CD14-positive monocyte (primary cell): ENCODE results near the gene MYOZ2. TPM values are rescaled to one million over a fixed set of nuclear protein-coding genes. Genes with fewer than 3 reads are reported as not detected.

Experiments used
- DNase-seq, 3 donors: peaks; one replicate each; pipeline ENCODE4 v3.0.0-alpha.2; 2011 to 2022
- H2AFZ ChIP-seq: 2 replicates; pipeline ENCODE4 v1.6.0; 2012; ENCODE audit warnings: mild to moderate bottlenecking, low read depth, low read length, inconsistent platforms; ENCODE audit not compliant: insufficient read depth, poor library complexity, severe bottlenecking
- H3K27ac ChIP-seq, 2 donors: 1 replicate in 1 of 2; 2 replicates in 1 of 2; pipeline ENCODE4 v1.5.1; 2012 to 2013; ENCODE audit warnings: low read length in 2 of 2, control low read depth in 1 of 2, inconsistent platforms in 1 of 2, low read depth in 1 of 2, mild to moderate bottlenecking in 1 of 2
- H3K27me3 ChIP-seq, 2 donors: one replicate each; pipeline versions ENCODE4 v1.6.0 to v1.6.1; 2011 to 2013; ENCODE audit warnings: low read length in 2 of 2; ENCODE audit not compliant: control insufficient read depth in 2 of 2, insufficient read depth in 2 of 2
- H3K36me3 ChIP-seq, 2 donors: replicated peaks in 1 of 2; 1 replicate in 1 of 2; 2 replicates in 1 of 2; pipeline versions ENCODE4 v1.5.1 to v1.6.1; 2012 to 2013; ENCODE audit warnings: low read length in 2 of 2, control low read depth in 1 of 2, inconsistent platforms in 1 of 2, mild to moderate bottlenecking in 1 of 2; ENCODE audit not compliant: insufficient read depth in 2 of 2, control insufficient read depth in 1 of 2
- H3K4me1 ChIP-seq, 2 donors: 1 replicate in 1 of 2; 2 replicates in 1 of 2; pipeline versions ENCODE4 v1.5.1 to v1.6.1; 2012 to 2013; ENCODE audit warnings: low read length in 2 of 2, control low read depth in 1 of 2, inconsistent platforms in 1 of 2, mild to moderate bottlenecking in 1 of 2, moderate library complexity in 1 of 2; ENCODE audit not compliant: insufficient read depth in 2 of 2, control insufficient read depth in 1 of 2
- H3K4me2 ChIP-seq: replicated peaks from 2 replicates; pipeline ENCODE3; 2012; ENCODE audit warnings: low read length, moderate library complexity, mild to moderate bottlenecking; ENCODE audit not compliant: poor library complexity, severe bottlenecking; ENCODE audit errors: extremely low read depth
- H3K4me3 ChIP-seq, 3 experiments: fragments of 200-600 bp in 1 of 3; sonication (generic) in 1 of 3; replicated peaks in 1 of 3; 1 replicate in 2 of 3; 2 replicates in 1 of 3; pipeline ENCODE4 v1.5.1; 2011 to 2013; ENCODE audit warnings: low read length in 3 of 3, mild to moderate bottlenecking in 3 of 3, control low read depth in 2 of 3, low read depth in 2 of 3, inconsistent platforms in 1 of 3, moderate library complexity in 1 of 3
- H3K79me2 ChIP-seq: 2 replicates; pipeline ENCODE4 v1.6.0; 2012; ENCODE audit warnings: mild to moderate bottlenecking, control low read depth, inconsistent platforms, low read length, moderate library complexity; ENCODE audit not compliant: insufficient read depth
- H3K9ac ChIP-seq: 2 replicates; pipeline ENCODE4 v1.6.0; 2017; ENCODE audit warnings: low read length, mild to moderate bottlenecking; ENCODE audit not compliant: insufficient read depth, poor library complexity, severe bottlenecking
- H3K9me3 ChIP-seq, 2 donors: replicated peaks in 1 of 2; 1 replicate in 1 of 2; 2 replicates in 1 of 2; pipeline versions ENCODE4 v1.5.1 to v1.6.1; 2012 to 2013; ENCODE audit warnings: low read length in 2 of 2, control low read depth in 1 of 2; ENCODE audit not compliant: control insufficient read depth in 1 of 2, insufficient read depth in 1 of 2
- H4K20me1 ChIP-seq: 2 replicates; pipeline ENCODE4 v1.6.0; 2012; ENCODE audit warnings: mild to moderate bottlenecking, low read length, control low read depth, moderate library complexity; ENCODE audit not compliant: insufficient read depth
- H3K27ac Mint-ChIP-seq, 7 donors: one replicate each; pipeline ENCODE4 v1.8.0; 2020; ENCODE audit warnings: mild to moderate bottlenecking in 7 of 7, mixed read lengths in 7 of 7, moderate library complexity in 6 of 7, inconsistent platforms in 2 of 7
- H3K27me3 Mint-ChIP-seq, 3 donors: one replicate each; pipeline ENCODE4 v1.8.0; 2021 to 2022; ENCODE audit warnings: low read depth in 3 of 3, mild to moderate bottlenecking in 3 of 3, mixed read lengths in 3 of 3, moderate library complexity in 3 of 3, inconsistent platforms in 1 of 3
- H3K36me3 Mint-ChIP-seq, 2 donors: one replicate each; pipeline ENCODE4 v1.8.0; 2020; ENCODE audit warnings: mixed read lengths in 2 of 2, inconsistent platforms in 1 of 2, mild to moderate bottlenecking in 1 of 2
- H3K4me1 Mint-ChIP-seq: one replicate; pipeline ENCODE4 v1.8.0; 2020; ENCODE audit warnings: mild to moderate bottlenecking, mixed read lengths
- H3K4me3 Mint-ChIP-seq, 2 donors: one replicate each; pipeline ENCODE4 v1.8.0; 2020; ENCODE audit warnings: mild to moderate bottlenecking in 2 of 2, mixed read lengths in 2 of 2, moderate library complexity in 1 of 2
- H3K9me3 Mint-ChIP-seq, 7 donors: one replicate each; pipeline ENCODE4 v1.8.0; 2020 to 2022; ENCODE audit warnings: mixed read lengths in 7 of 7, mild to moderate bottlenecking in 6 of 7, moderate library complexity in 6 of 7, inconsistent platforms in 2 of 7
- WGBS: methylation state at CpG from one replicate; pipeline ENCODE4 v1.1.5; 2013; ENCODE audit warnings: missing lambda C conversion rate; ENCODE audit not compliant: insufficient coverage; 5-methylcytosine and 5-hydroxymethylcytosine counted together
- intact Hi-C, 2 donors: fragments of 100-400 bp; cut with micrococcal nuclease; formaldehyde crosslinking; loops; one replicate each; pipeline versions ENCODE4 v1.15.0 to v1.15.1; 2023
- polyA plus RNA-seq, 3 donors: library from polyadenylated mRNA; depleted of rRNA in 1 of 3; unstranded in 2 of 3; stranded (reverse) in 1 of 3; fragments of 300-500 nt in 2 of 3; fragments of >200 nt in 1 of 3; fragmentation: Illumina TruSeq in 2 of 3; gene quantifications; 1 replicate in 2 of 3; 2 replicates in 1 of 3; pipeline ENCODE4 v1.2.3, GENCODE V29; 2012 to 2021
- TF ChIP-seq, protein P1 (sequence below): fragments of 200-600 bp; IDR thresholded peaks from one replicate; pipeline ENCODE4 v1.8.0; 2022; ENCODE audit warnings: antibody characterized with exemption, mild to moderate bottlenecking

The MYOZ2 gene
- polyA plus RNA-seq, 3 donors = not detected

DNA sequence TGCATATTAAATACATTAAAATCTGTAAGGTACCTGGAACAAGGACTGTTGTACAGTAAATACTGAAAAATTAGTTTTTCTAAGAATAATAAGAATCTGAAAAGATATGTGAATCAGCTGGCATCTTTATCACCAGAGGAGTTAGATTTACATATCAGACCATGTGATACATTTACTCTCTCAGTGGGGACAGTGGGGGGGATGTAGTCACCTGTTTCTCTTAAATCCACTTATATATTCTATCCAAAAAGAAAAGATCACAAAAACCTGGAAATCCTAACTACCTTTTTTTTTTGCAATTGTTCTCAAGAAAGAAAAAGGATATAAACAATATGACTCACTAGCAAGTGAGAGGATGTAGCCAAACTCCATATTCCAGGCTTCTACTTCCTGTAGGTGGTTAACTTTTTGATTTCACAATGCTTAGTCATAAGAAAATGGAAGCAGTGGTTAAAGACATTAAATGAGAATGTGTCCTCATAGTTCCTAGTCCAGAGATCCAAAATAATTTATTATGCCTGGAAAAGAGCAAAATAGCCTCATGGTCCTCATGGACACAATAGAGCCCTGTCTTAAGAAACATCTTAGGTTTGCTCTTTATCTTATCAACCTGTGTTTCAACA is 22.5 kb upstream of the MYOZ2 start:
- TF ChIP-seq, protein P1, sequence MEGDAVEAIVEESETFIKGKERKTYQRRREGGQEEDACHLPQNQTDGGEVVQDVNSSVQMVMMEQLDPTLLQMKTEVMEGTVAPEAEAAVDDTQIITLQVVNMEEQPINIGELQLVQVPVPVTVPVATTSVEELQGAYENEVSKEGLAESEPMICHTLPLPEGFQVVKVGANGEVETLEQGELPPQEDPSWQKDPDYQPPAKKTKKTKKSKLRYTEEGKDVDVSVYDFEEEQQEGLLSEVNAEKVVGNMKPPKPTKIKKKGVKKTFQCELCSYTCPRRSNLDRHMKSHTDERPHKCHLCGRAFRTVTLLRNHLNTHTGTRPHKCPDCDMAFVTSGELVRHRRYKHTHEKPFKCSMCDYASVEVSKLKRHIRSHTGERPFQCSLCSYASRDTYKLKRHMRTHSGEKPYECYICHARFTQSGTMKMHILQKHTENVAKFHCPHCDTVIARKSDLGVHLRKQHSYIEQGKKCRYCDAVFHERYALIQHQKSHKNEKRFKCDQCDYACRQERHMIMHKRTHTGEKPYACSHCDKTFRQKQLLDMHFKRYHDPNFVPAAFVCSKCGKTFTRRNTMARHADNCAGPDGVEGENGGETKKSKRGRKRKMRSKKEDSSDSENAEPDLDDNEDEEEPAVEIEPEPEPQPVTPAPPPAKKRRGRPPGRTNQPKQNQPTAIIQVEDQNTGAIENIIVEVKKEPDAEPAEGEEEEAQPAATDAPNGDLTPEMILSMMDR = no peak
- Histone ChIP-seq H3K27ac (no peak overlapping the region), H2AFZ (no peak overlapping the region), H3K36me3 (no peaks in the 10 kb centered on the region), H3K9ac (no peak overlapping the region), H3K4me3 (peak overlapping the region in 1 of 3 experiments; percentile 28), H3K27me3 (no peaks in the 10 kb centered on the region), H3K4me2 (peak overlapping the region; percentile 33), H3K4me1 (peaks cover 10 to 15% of the 10 kb centered on the region in 2 donors), H3K9me3 (no peaks in the 10 kb centered on the region), H4K20me1 (no peaks in the 10 kb centered on the region), H3K79me2 (no peaks in the 10 kb centered on the region)
- DNase-seq = peak; percentile 76 to 93 (median 92)
- H3K4me3 Mint-ChIP-seq = no peak overlapping the region
- peaks cover 0 to 3% (median 3%) of the 10 kb centered on the region in 3 donors for H3K27me3 Mint-ChIP-seq
- H3K27ac Mint-ChIP-seq = peak overlapping the region in 5 of 7 donors; percentile 46 to 88 (median 85)
- peaks cover 0 to 1% (median 0%) of the 10 kb centered on the region in 7 donors for H3K9me3 Mint-ChIP-seq
- H3K4me1 Mint-ChIP-seq = peaks cover 13% of the 10 kb centered on the region
- no peaks in the 10 kb centered on the region for H3K36me3 Mint-ChIP-seq
- intact Hi-C loops = loop anchor here in 1 of 2 donors (10.0 kb wide), 1 partner anchor 102 kb away; the partner anchor contains the start of gene USP53

DNA sequence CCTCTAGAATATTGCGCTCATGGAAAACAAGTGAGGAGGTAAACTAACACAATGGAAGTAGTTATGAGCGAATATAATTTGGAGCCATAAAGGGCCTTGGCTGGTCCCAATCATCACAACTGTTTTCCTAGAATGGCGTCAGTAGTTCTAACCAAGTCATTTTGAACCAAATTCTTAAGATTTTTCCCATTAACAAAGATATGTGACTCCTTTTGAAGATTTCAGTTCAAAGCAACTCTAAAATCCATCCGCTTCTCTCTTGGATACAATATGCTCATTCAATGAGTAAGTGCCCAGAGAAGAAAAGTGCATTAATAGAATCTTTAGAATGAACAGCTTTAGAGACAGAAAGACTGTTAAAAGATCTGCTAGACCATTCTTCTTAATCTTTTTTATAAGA is 19.6 kb upstream of the MYOZ2 start:
- Mint-ChIP-seq H3K9me3 (peaks cover 0 to 1% (median 0%) of the 10 kb centered on the region in 7 donors), H3K36me3 (no peaks in the 10 kb centered on the region), H3K4me3 (no peak overlapping the region), H3K27me3 (peaks cover 0 to 4% (median 0%) of the 10 kb centered on the region in 3 donors), H3K27ac (no peak overlapping the region), H3K4me1 (peaks cover 13% of the 10 kb centered on the region)
- Histone ChIP-seq H3K27me3 (no peaks in the 10 kb centered on the region), H3K27ac (no peak overlapping the region), H3K9ac (no peak overlapping the region), H3K4me2 (no peak overlapping the region), H2AFZ (no peak overlapping the region), H3K4me1 (peaks cover 10 to 15% of the 10 kb centered on the region in 2 donors), H3K36me3 (no peaks in the 10 kb centered on the region), H4K20me1 (no peaks in the 10 kb centered on the region), H3K4me3 (no peak overlapping the region), H3K79me2 (no peaks in the 10 kb centered on the region), H3K9me3 (no peaks in the 10 kb centered on the region)
- intact Hi-C loops = loop anchor here in 1 of 2 donors (10.0 kb wide), 1 partner anchor 99 kb away; the partner anchor contains the start of gene USP53
- no CpG with 5 or more reads among the region's 4 CpGs for WGBS
- DNase-seq = no peak
- TF ChIP-seq, protein P1 = no peak
